HepG2 (cell line): Measurements from ENCODE around the gene TAGLN.

Source experiments
- CTCF ChIP-seq: sonication (generic); formaldehyde crosslinking; IDR thresholded peaks from 2 replicates; pipeline ENCODE4 v1.5.0; 2020; ENCODE audit warnings: mild to moderate bottlenecking, missing genetic modification reagents, moderate library complexity
- HMGXB3 ChIP-seq: sonication (generic); formaldehyde crosslinking; IDR thresholded peaks from 2 replicates; pipeline ENCODE4 v1.4.0; 2020; ENCODE audit warnings: missing genetic modification reagents, borderline replicate concordance
- HMGXB4 ChIP-seq, 2 experiments: sonication (generic) in 1 of 2; formaldehyde crosslinking in 1 of 2; IDR thresholded peaks; 2 replicates each; pipeline versions ENCODE4 v1.4.0 to v1.6.1; 2018 to 2020; ENCODE audit warnings: missing genetic modification reagents in 2 of 2, borderline replicate concordance in 1 of 2, low read depth in 1 of 2, mild to moderate bottlenecking in 1 of 2, missing biosample characterization in 1 of 2
- HNRNPLL ChIP-seq: fragments of 200-400 bp; formaldehyde crosslinking; IDR thresholded peaks from 2 replicates; pipeline ENCODE4 v1.6.1; 2017; ENCODE audit warnings: mild to moderate bottlenecking, low read depth, low read length; ENCODE audit not compliant: poor library complexity, severe bottlenecking
- MAZ ChIP-seq, 2 experiments: sonication (generic) in 1 of 2; formaldehyde crosslinking in 1 of 2; IDR thresholded peaks; 2 replicates each; pipeline versions ENCODE4 v1.5.0 to v1.6.1; 2012 to 2020; ENCODE audit warnings: low read depth in 2 of 2, mild to moderate bottlenecking in 2 of 2, borderline replicate concordance in 1 of 2, improper control_type of control experiment in 1 of 2, low read length in 1 of 2, missing genetic modification reagents in 1 of 2, moderate library complexity in 1 of 2
- POLR2A ChIP-seq, 2 experiments: IDR thresholded peaks; 2 replicates each; pipeline ENCODE4 v1.6.1; 2011; ENCODE audit warnings: low read depth in 2 of 2, low read length in 2 of 2, mild to moderate bottlenecking in 1 of 2, moderate library complexity in 1 of 2; ENCODE audit not compliant: insufficient read depth in 1 of 2
- RCOR2 ChIP-seq: IDR thresholded peaks from 2 replicates; pipeline ENCODE4 v1.6.1; 2016; ENCODE audit warnings: missing biosample characterization, missing genetic modification reagents
- SIX1 ChIP-seq: sonication (generic); formaldehyde crosslinking; IDR thresholded peaks from 2 replicates; pipeline ENCODE4 v1.4.0; 2020; ENCODE audit warnings: missing genetic modification reagents, borderline replicate concordance
- ZBED4 ChIP-seq: sonication (generic); formaldehyde crosslinking; IDR thresholded peaks from 2 replicates; pipeline ENCODE4 v1.4.0; 2020; ENCODE audit warnings: missing genetic modification reagents, borderline replicate concordance
- ZNF121 ChIP-seq: sonication (generic); formaldehyde crosslinking; IDR thresholded peaks from 2 replicates; pipeline ENCODE4 v1.5.0; 2020; ENCODE audit warnings: mild to moderate bottlenecking, missing genetic modification reagents
- ZNF138 ChIP-seq: sonication (generic); formaldehyde crosslinking; IDR thresholded peaks from 2 replicates; pipeline ENCODE4 v1.5.0; 2020; ENCODE audit warnings: mild to moderate bottlenecking, low read depth, missing genetic modification reagents
- ZNF580 ChIP-seq: IDR thresholded peaks from 2 replicates; pipeline ENCODE4 v1.6.1; 2016; ENCODE audit warnings: low read depth, borderline replicate concordance

- no peak for TF ChIP-seq ZNF121 (CRISPR knock-in tag)
- no peak for TF ChIP-seq ZNF138 (CRISPR knock-in tag)
- TF ChIP-seq MAZ (IDR thresholded peaks at IDR 0.05; ENCODE audit: borderline replicate concordance, low read depth, low read length) = no peak
- TF ChIP-seq MAZ (CRISPR knock-in tag; IDR thresholded peaks at IDR 0.05; ENCODE audit: low read depth) = no peak
- TF ChIP-seq HMGXB4 (CRISPR knock-in tag; IDR thresholded peaks at IDR 0.05; ENCODE audit: borderline replicate concordance in 1 of 2, low read depth in 1 of 2) = no peak
- TF ChIP-seq SIX1 (CRISPR knock-in tag) = no peak
- TF ChIP-seq HMGXB3 (CRISPR knock-in tag) = no peak
- TF ChIP-seq HNRNPLL = no peak
- no peak for TF ChIP-seq ZBED4 (CRISPR knock-in tag)
- no peak for TF ChIP-seq RCOR2
- TF ChIP-seq CTCF (CRISPR knock-in tag) = no peak
- no peak for TF ChIP-seq POLR2A (IDR thresholded peaks at IDR 0.05; ENCODE audit: insufficient read depth in 1 of 2, low read depth in 2 of 2, low read length in 2 of 2)
- TF ChIP-seq ZNF580 (CRISPR knock-in tag) = no peak
These were observed 15.4 kb downstream of the TAGLN start for GRCh38 chr11:117214404-117215110.
